ENCODE data around the gene SLC16A13.
"Not testable (repeated sequence)": the region's sequence is repeated elsewhere in the genome, so short reads cannot be mapped to it uniquely, and the experiment has no call there.

SLC16A13 gene

GRCh38 chr17:7089570-7089969 is 53.8 kb downstream of the SLC16A13 start:
- H3K4me3 Mint-ChIP-seq, H3K4me1 Mint-ChIP-seq, H3K9me3 Mint-ChIP-seq, DNase-seq, ATAC-seq: not testable (repeated sequence)
- peak overlapping the region in 1 of 2 donors; percentile 89 for H3K27ac Mint-ChIP-seq
- peaks cover 33% of the 10 kb centered on the region for H3K27me3 Mint-ChIP-seq
